Colonic mucosa (tissue), 4 donors: ENCODE measurements around the gene AQP6. TPM values are rescaled to one million over a fixed set of nuclear protein-coding genes. Genes with fewer than 3 reads are reported as not detected.

Experiments used
- DNase-seq: peaks from one replicate; pipeline ENCODE4 v3.0.0-alpha.2; 2020
- H3K27ac ChIP-seq: fragments of 200-600 bp; one replicate; pipeline ENCODE4 v1.8.0; 2021
- H3K27me3 ChIP-seq: fragments of 200-600 bp; one replicate; pipeline ENCODE4 v1.8.0; 2021
- H3K36me3 ChIP-seq: fragments of 200-600 bp; one replicate; pipeline ENCODE4 v1.8.0; 2021
- H3K4me1 ChIP-seq: fragments of 200-600 bp; one replicate; pipeline ENCODE4 v1.8.0; 2021; ENCODE audit warnings: mild to moderate bottlenecking
- H3K4me3 ChIP-seq: fragments of 200-600 bp; one replicate; pipeline ENCODE4 v1.8.0; 2021
- H3K9ac ChIP-seq, 2 donors: one replicate each; pipeline ENCODE4 v1.7.0; 2013; ENCODE audit warnings: control low read depth in 2 of 2, low read depth in 2 of 2, low read length in 2 of 2
- H3K9me3 ChIP-seq: fragments of 200-600 bp; one replicate; pipeline ENCODE4 v1.8.0; 2021
- CTCF ChIP-seq: fragments of 200-600 bp; IDR thresholded peaks from one replicate; pipeline ENCODE4 v1.8.0; 2022; ENCODE audit warnings: antibody characterized with exemption, mild to moderate bottlenecking
- intact Hi-C: fragments of 100-400 bp; cut with DNase I; formaldehyde crosslinking; loops from one replicate; pipeline ENCODE4 v1.14.1; 2022
- total RNA-seq, 2 donors: library from RNA; stranded (reverse); fragmentation: NEBNext Ultra II Directional in 1 of 2; extraction: Animal tissue kit (Norgen Biotek cat#: 25700) in 1 of 2; gene quantifications; one replicate each; pipeline ENCODE4 v1.2.1, GENCODE V29; 2021
- donor health status: healthy.
- donor health status: DM: no; HTN: no; CAD: no.
- donor health status: DM: no; HTN: no; CAD: no.

Gene AQP6
- total RNA-seq, 2 donors from 2014 or later = not detected

GRCh38 chr12:50018968-50019367 is 46.2 kb downstream of the AQP6 start:
- intact Hi-C loops = no loop called here
- H3K36me3 ChIP-seq = no peaks in the 10 kb centered on the region
- no peak for DNase-seq
- no peaks in the 10 kb centered on the region for H3K27me3 ChIP-seq
- H3K9me3 ChIP-seq = no peaks in the 10 kb centered on the region
- no peak overlapping the region for H3K27ac ChIP-seq
- no peak overlapping the region for H3K9ac ChIP-seq
- H3K4me1 ChIP-seq = no peaks in the 10 kb centered on the region
- H3K4me3 ChIP-seq = no peak overlapping the region
- no peak for TF ChIP-seq CTCF

- TF ChIP-seq CTCF = no peak
- no peaks in the 10 kb centered on the region for H3K27me3 ChIP-seq
- no peak overlapping the region for H3K4me3 ChIP-seq
- H3K27ac ChIP-seq = no peak overlapping the region
- H3K4me1 ChIP-seq = peaks cover 2% of the 10 kb centered on the region
- no peaks in the 10 kb centered on the region for H3K36me3 ChIP-seq
- intact Hi-C loops = no loop called here
- no peaks in the 10 kb centered on the region for H3K9me3 ChIP-seq
- no peak for DNase-seq
- H3K9ac ChIP-seq = no peak overlapping the region
These were observed 46.8 kb downstream of the AQP6 start for GRCh38 chr12:50019524-50019923.

GRCh38 chr12:50021031-50021430 is 48.3 kb downstream of the AQP6 start:
- H3K9me3 ChIP-seq = no peaks in the 10 kb centered on the region
- DNase-seq = no peak
- no peak overlapping the region for H3K9ac ChIP-seq
- H3K36me3 ChIP-seq = no peaks in the 10 kb centered on the region
- no peaks in the 10 kb centered on the region for H3K27me3 ChIP-seq
- H3K4me1 ChIP-seq = peaks cover 3% of the 10 kb centered on the region
- no peak overlapping the region for H3K4me3 ChIP-seq
- TF ChIP-seq CTCF = no peak
- intact Hi-C loops = no loop called here
- no peak overlapping the region for H3K27ac ChIP-seq

- intact Hi-C loops = no loop called here
- no peak for TF ChIP-seq CTCF
- H3K9me3 ChIP-seq = no peaks in the 10 kb centered on the region
- H3K4me1 ChIP-seq = peaks cover 3% of the 10 kb centered on the region
- H3K4me3 ChIP-seq = no peak overlapping the region
- H3K27ac ChIP-seq = no peak overlapping the region
- H3K9ac ChIP-seq = no peak overlapping the region
- no peaks in the 10 kb centered on the region for H3K36me3 ChIP-seq
- no peaks in the 10 kb centered on the region for H3K27me3 ChIP-seq
- DNase-seq = no peak
These were observed 50.2 kb downstream of the AQP6 start for GRCh38 chr12:50022903-50023302.

GRCh38 chr12:50024227-50024626 is 51.5 kb downstream of the AQP6 start:
- H3K9ac ChIP-seq = peak overlapping the region in 1 of 2 donors; percentile 73
- H3K4me3 ChIP-seq = peak overlapping the region; percentile 83
- H3K36me3 ChIP-seq = no peaks in the 10 kb centered on the region
- H3K4me1 ChIP-seq = peaks cover 3% of the 10 kb centered on the region
- no peak overlapping the region for H3K27ac ChIP-seq
- no peaks in the 10 kb centered on the region for H3K27me3 ChIP-seq
- intact Hi-C loops = no loop called here
- TF ChIP-seq CTCF = no peak
- no peak for DNase-seq
- no peaks in the 10 kb centered on the region for H3K9me3 ChIP-seq

GRCh38 chr12:50024805-50025186 is 52.0 kb downstream of the AQP6 start:
- no peak overlapping the region for H3K27ac ChIP-seq
- H3K9me3 ChIP-seq = no peaks in the 10 kb centered on the region
- H3K27me3 ChIP-seq = no peaks in the 10 kb centered on the region
- TF ChIP-seq CTCF = no peak
- DNase-seq = no peak
- H3K36me3 ChIP-seq = no peaks in the 10 kb centered on the region
- peak overlapping the region; percentile 83 for H3K4me3 ChIP-seq
- intact Hi-C loops = no loop called here
- H3K9ac ChIP-seq = peak overlapping the region; percentile 73 to 82
- H3K4me1 ChIP-seq = peaks cover 3% of the 10 kb centered on the region
